NCI-H2227 treated with DMSO at 0.1 percent for 48 hours (cell line): ENCODE measurements around the gene PPP1R16B.

ENCODE experiments used
- DNase-seq: peaks from one replicate; lab custom pipeline; 2025; lab: John Stamatoyannopoulos, UW

Gene PPP1R16B

DNA sequence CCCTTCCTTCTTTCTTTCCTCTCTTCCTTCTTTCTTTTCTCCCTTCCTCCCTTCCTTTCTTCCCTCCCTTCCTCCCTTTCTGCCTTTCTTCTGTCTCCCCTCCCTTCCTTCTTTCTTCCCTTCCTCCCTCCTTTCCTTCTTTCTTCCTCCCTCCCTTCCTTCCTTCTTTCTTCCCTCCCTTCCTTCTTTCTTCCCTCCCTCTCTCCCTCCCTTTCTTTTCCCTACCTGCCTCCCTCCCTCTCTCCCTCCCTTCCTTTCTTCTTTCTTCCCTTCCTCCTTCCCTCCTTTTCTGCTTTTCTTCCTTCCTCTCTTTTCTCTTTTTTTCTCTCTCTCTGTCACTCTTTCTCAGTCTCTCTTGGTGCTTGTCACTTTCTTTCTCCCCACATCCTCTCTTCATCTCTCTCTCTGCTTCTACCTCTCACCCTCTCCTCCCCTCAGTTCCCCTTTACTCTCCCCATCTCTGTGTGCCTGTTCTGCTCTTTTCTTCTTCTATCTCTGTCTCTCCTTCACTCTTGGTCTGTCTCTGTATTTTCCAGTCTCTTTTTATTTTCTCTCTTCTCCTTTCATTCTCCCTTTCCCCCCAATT, 90.6 kb downstream of the PPP1R16B start:
- DNase-seq = no peak

DNA sequence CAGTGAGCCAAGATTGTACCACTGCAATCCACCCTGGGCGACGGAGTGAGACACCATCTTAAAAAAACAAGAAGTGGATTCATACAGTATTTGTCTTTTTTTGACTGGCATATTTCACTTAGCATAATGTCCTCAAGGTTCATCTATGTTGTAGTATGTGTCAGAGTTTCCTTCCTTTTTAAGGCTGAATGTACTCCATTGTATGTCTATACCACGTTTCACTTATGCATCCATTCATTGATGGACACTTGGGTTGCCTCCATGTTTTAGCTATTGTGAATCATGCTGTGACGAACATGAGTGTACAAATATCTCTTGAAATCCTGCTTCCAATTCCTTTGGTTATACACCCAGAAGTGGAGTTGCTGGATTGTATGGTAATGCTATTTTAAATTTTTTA, 91.8 kb downstream of the PPP1R16B start:
- DNase-seq = no peak

DNA sequence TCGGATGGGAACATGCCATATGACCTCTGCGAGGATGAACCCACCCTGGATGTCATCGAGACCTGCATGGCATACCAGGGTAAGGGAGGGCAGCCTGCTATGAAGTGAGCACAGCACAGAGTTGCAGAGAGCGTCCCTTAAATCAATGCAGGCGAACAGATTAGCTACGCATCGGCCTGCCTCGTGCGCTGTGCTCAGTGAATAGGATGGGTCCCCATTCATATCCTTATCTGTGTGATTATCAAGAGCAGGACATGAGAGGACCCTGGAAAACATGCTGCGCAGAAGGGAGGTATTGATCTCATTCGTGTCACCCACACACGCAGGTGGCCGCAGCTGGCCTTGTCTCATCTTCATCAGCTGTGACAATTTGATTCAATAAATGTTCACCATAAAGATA, 95.1 kb downstream of the PPP1R16B start:
- DNase-seq = no peak

DNA sequence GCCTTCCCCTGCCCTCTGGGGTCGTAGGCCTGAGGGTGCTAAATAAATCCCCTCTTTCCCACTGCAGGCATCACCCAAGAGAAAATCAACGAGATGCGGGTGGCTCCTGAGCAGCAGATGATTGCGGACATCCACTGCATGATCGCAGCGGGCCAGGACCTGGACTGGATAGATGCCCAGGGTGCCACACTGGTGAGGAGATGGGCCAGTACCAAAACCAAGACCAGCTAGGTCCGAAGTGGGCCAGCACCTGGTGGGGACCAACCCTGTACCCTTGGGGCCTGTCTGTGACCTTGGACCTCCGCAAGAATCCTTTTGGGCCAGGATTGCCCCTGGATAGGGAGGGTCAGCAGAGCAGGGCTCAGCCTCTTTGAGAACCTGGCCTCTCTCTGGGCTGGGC, 97.1 kb downstream of the PPP1R16B start:
- DNase-seq = no peak

DNA sequence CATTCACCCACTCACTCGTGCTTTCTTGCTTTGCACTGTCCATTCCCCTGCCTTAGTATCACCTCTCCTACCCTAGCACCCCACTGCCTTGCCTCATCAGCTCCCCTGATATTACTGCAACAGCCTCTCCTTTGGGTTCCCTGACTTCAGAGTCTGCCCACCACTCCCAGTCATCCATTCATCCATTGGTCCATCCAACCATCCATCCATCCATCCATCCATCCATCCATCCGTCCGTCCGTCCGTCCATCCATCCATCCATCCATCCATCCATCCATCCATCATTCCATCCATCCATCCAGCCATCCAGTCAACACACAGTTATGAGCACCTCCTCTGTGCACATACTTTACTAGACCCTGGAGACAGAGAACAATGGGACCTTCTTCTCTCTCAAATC, 97.8 kb downstream of the PPP1R16B start:
- no peak for DNase-seq

DNA sequence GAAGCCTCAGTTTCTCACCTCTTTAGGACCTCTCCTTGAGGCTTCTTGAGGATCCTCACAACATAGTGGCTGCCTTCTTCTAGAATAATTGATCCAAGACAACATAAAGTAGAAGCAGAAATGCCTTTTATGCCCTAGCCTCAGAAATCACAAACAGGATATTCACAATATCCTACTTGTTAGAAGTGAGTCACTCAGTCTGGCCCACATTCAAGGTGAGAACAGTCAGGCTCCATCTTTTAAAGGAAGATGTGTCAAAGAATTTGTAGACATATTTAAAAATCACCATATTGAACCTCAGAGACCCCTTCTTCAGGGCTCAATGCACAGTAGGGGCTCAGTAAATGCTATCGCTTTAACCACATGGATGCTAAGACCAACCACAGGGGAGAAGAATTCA, 99.9 kb downstream of the PPP1R16B start:
- no peak for DNase-seq

DNA sequence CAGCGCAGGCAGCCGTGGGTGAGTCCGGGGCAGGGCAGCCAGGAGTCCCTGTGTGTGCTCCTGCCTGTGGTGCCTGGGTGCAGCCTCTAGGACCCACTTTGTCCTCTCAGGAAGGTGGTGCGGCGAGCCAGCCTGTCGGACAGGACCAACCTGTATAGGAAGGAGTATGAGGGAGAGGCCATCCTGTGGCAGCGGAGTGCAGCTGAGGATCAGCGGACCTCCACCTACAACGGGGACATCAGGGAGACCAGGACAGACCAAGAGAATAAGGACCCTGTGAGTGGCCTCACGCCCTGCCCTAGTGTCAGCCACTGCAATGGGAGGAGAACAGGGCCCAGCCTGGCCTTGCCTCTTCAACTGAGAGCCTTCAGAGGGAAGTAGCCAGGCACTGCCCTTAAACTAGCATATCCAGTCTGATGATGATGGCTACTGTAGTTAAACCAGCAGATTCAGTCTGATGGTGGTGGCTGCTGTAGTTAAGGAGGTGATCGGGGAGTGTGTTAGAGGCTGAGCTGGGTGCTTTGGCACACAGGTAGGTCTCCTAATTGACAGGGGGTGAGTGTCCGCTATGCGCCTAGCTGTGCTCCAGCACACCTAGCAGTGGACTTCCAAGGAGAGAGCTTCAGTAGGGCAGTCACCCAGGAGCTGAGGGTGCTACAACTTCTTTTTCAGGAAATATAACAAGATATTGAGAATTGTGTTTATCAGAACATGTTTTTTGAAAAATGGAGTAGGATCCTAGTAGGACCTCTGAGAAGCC, 102.6 kb downstream of the PPP1R16B start:
- no peak for DNase-seq

DNA sequence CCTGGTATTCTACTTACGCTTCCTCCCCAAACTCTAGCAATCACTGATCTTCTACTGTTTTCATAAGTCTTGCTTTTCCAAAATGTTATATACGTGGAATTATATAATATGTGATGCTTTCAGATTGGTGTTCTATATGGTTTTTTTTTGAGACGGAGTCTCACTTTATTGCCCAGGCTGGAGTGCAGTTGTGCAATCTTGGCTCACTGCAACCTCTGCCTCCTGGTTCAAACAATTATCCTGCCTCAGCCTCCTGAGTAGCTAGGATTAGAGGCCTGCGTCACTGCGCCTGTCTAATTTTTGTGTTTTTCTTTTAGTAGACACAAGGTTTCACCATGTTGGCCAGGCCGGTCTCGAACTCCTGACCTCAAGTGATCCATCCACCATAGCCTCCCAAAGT, 109.9 kb downstream of the PPP1R16B start:
- no peak for DNase-seq

DNA sequence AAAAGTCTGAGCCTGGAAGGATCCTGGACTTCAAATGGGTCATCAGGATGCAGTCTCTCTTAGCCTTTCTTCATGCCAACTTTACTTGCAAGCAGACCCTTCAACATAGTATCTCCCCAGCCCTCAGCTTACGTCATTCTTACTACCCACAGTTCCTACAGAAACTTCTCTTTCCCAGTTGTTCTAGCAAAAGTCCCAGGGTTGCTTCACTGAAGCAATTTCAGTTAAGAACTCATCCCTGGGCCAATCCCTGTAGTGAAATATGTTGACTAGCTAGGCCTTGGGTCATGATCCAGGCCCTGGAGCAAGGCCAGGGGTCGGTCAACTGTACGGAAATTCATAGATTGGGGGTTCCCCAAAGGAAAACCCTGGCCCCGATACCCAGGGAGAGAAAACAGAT, 112.2 kb downstream of the PPP1R16B start:
- no peak for DNase-seq

DNA sequence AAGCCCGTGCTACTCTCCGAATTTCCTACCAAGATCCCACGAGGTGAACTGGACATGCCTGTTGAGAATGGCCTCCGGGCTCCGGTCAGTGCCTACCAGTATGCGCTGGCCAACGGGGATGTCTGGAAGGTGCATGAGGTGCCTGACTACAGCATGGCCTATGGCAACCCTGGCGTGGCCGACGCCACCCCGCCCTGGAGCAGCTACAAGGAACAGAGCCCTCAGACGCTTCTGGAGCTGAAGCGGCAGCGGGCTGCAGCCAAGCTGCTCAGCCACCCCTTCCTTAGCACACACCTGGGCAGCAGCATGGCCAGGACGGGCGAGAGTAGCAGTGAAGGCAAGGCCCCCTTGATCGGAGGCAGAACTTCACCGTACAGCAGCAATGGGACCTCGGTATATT, 112.7 kb downstream of the PPP1R16B start:
- no peak for DNase-seq

DNA sequence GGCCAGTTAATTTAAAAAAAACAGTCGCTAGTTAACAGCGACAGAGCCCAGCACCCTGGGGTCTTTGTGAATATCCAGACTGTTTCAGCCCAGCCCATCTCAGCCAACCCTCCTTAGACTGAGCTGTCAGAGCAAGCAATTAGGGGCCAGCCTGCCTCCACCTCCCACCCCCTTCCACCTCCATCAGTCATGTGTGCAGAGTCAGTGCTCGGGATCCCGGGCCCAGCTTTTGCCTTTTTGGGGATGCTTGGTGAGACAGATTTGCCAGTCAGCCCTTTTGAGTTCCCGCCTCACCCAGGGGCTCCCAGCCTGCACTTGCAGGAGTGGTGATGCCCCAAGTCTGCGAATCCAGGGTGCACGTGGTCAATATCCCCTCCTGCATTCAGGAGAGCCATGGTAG, 114.2 kb downstream of the PPP1R16B start:
- no peak for DNase-seq

DNA sequence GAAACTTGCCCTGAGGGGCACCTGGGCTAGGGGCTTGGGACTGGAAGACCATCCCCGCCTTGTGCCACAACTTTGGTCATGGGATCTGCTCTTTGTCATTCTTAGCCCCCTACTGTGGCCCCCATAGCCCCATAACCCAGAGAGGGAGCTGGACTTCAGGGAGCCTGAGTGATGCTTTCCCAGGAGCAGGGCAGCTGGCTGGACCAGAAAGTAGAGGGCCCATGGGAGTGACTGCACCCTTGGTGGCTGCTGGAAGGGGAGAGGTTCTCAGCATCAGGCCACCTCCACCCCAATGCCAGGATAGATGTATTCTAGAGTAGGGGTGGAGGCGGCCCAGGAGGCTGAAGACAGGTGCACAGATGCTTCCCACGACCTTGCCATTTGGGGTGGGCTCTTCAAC, 114.9 kb downstream of the PPP1R16B start:
- no peak for DNase-seq

DNA sequence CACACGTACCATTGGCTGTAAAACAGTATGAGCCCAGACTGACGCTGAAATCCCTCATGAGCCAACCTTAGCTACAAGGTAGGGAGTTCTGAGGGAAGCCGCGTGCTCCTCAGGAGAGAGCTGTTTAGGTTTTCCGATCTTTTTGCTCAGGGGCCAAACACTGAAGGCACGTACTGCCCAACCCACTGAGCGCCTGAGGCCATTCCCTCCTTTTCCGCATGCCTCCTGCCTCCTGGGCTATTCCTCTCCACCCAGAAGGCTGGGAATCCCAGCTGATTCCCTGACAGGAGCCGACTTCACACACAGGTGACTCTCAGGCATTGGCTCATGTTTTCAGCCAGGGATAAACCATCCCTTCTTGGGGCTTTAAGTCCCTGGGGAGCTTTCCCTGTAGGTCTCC, 115.4 kb downstream of the PPP1R16B start:
- no peak for DNase-seq

DNA sequence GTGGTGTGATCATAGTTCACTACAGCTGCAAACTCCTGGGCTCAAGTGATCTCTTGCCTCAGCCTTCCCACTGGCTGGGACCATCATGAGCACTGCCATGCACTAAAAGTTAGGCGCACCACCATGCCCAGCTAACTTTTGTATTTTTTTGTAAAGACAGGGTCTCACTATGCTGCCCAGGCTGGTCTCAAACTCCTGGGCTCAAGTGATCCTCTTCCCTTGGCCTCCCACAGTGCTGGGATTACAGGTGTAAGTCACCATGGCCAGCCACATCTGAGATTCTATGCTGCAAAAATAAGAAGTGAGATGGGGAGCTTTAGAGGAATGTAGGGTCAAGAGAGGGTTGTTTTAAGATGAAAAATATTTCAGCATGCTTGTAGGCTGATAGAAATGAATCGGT, 119.2 kb downstream of the PPP1R16B start:
- DNase-seq = no peak

DNA sequence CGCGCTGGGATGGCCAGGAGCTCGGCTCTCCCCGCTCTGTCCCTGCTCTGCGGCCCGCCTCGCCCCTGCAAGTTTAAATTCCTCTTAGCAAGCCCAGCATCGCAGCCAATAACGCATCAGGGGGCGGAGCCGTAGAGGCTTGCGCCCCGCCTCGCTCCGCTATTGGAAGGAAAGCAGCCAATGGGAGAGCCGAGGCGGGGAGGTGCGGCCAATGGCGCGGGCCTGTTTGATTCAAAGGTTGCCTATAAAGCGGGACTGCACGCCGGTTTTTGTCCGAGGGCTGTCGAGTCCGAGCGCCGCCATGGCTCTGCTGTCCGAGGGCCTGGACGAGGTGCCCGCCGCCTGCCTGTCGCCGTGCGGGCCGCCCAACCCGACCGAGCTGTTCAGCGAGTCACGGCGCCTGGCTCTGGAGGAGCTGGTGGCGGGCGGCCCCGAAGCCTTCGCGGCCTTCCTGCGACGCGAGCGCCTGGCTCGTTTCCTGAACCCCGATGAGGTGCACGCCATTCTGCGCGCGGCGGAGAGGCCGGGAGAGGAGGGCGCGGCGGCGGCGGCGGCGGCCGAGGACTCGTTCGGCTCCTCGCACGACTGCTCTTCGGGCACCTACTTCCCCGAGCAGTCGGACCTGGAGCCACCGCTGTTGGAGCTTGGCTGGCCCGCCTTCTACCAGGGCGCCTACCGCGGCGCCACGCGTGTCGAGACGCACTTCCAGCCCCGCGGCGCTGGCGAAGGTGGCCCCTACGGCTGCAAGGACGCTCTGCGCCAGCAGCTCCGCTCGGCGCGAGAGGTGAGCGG, 120.8 kb downstream of the PPP1R16B start, which contains the start of gene FAM83D:
Gene FAM83D, plus strand, starts transcription at position 276 of the 792 bp plus-strand sequence. Its CDS starts 26 bp downstream, at position 302.
- peak; percentile 97 for DNase-seq

DNA sequence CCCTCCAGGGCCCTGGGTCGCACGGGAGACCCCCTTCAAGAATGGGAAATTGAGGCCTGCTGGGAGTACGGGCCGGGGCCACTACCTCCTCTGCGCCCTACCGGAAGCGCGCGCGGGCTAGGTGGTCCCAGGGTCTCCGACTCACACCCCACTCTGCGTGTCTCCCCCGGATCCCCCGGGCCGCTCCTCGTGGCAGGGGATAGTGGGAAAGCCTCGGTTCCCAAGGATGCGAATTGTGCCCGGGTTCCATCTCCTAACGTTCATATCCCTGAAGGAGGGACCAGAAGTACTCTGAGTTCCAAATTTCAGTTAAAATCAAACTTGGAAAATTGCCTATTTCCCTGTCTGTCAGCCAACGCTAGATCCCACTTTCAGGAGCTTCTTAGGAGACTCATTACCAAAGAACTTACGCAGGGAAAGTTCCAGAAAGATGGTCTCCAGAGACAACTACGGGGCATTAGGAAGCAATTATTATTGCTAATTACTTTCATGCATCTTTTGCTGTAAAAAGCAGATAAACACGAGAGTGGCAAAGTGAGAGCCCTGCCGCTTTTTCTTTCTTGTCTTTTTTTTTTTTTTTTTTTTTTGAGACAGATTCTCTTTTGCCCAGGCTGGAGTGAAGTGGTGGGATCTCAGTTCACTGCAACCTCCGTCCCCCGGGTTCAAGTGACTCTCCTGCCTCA, 121.6 kb downstream of the PPP1R16B start:
- DNase-seq = no peak

DNA sequence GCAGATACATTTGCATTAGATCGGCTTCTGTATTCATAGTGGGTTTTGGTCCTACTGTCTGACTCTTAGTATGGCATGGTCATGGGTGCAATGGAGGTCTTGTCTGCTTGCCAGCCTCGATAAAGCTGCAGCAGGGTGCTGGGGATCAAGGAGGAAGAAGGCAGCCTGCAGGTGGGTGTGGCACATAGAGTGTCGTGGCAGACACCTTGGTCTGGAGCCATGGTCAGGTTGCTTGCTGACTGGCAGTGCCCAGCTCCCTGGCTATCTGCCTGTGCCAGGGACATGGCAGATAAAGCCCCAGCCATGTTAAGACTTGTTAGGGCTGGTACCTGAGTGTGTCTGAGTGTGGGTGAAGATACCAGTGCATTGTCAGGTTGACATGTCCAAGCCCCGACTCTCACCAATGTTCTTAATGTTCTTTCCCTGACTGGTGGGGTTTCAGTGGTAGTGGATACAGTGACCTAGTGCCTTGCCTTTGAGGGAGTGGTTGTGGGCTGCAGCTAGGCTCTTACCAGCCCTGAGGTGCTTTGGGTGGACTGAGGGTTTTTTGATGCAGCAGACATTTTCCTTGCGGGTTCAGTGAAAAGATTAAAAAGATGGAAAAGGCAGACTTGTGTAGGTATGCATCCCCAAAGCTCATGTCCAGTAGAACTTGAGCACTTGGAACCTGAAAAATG, 122.5 kb downstream of the PPP1R16B start:
- no peak for DNase-seq

DNA sequence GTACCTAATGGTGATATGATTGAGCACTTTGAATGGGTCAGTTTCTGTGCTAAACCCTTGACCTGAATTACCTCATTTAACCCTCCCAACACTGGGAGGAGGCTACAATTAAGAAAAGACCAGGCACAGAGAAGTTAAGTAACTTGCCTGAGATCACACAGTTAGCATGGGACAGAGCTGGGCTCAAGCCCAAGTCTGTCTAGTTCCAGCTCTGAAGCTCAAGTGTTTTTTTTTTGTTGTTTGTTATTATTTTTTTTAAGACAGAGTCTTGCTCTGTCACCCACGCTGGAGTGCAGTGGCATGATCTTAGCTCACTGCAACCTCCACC, 124.7 kb downstream of the PPP1R16B start:
- DNase-seq = no peak

DNA sequence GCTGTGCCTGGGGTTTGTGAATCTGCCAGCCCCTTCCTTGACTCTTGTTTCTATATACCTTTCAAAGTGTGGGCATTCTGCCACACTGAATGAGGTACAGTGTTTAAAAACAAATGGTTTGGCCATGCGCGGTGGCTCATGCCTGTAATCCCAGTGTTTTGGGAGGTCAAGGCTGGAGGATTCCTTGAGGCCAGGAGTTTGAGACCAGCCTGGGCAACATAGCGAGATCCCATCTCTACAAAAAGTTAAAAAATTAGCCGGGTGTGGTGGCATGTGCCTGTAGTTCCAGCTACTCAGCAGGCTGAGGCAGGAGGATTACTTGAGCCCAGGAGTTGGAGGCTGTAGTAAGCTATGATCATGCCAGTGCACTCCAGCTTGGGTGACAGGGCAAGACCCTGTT, 126.5 kb downstream of the PPP1R16B start:
- DNase-seq = no peak

DNA sequence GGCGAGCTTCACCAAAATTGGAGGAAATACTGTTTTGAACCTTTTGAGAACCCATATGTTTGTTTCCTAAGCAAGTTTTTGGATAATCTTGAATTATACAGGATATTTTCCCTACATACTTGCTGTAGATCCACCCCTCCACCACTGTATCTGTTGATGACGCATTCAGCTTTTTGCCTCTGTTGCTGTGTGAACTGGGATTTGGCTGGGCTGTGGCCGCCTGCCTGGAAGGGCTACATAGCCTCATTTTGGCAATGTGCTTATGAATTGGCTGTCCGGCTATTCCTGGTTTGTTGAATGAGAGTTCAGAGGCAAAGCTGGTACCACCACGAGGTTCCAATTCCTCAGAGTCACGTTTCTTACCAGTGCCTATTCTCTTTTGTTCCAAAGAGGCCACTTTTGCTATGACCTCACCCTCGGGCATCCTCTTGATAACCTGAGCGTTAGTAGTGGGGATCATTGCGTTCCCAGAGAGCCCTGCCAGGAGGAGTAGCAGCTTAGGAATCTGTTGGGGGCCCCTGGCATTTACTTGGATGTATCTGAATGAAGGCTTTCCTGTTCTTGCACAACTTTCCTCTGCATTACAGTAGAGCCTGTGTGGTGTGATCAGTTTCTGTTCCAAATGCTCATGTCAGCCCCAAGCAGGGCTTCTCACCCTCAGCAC, 127.1 kb downstream of the PPP1R16B start:
- DNase-seq = no peak

DNA sequence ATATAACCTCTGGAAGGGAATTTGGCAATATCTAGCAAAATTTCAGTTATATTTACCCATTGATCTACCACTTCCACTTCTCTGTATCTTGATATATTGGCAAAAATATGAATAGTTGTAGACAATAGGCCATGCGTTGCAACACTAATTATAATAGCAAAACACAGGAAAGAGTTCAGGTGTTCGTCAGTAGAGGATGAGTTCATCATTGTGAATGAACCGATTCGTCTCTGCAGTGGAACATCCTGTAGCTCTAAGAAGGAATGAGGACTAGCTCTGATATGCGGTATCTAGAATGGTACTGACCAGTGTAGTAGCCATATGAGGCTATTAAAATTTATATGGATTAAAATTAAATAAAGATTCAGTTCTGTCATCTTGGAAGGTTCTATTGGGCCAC, 129.0 kb downstream of the PPP1R16B start:
- DNase-seq = no peak

DNA sequence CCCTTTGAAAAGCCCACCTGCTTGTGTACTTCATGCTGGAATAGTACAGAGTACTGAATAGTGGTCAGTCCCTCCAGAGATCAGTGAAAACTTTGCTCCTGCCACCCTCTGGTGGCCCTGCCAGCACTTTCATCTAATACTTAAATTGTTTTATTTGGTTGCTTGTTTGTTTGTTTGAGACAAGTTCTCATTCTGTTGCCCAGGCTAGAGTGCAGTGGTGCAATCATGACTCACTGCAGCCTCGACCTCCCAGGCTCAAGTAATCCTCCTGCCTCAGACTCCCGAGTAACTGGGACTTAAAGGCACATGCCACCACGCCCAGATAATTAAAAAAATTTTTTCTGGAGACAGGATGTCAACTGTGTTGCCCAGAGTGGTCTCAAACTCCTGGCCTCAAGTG, 129.8 kb downstream of the PPP1R16B start:
- DNase-seq = no peak
